GM23338 (cell line): Measurements from ENCODE around the gene TRAF3IP1. TPM values are rescaled to one million over a fixed set of nuclear protein-coding genes. Genes with fewer than 3 reads are reported as not detected.

Experiments
- ATAC-seq: fragments of 200-7000 bp; cut with Tn5 transposase; 3 replicates; pipeline ENCODE4 v1.9.1; 2020
- DNase-seq: peaks from one replicate; pipeline ENCODE4 v3.0.0-alpha.2; 2015; ENCODE audit warnings: low spot score
- H2AFZ ChIP-seq: fragments of 200-600 bp; sonication (generic); 2 replicates; pipeline ENCODE4 v1.8.0; 2016; ENCODE audit warnings: antibody characterized with exemption, mild to moderate bottlenecking, moderate library complexity
- H3F3A ChIP-seq: fragments of 200-600 bp; sonication (generic); replicated peaks from 2 replicates; pipeline ENCODE4 v1.8.0; 2017; ENCODE audit warnings: antibody characterized with exemption, mixed run types, low read depth
- H3K27ac ChIP-seq: fragments of 200-600 bp; sonication (generic); 2 replicates; pipeline ENCODE4 v1.6.1; 2016; ENCODE audit warnings: low read depth
- H3K27me3 ChIP-seq: fragments of 200-600 bp; sonication (generic); 2 replicates; pipeline ENCODE4 v1.8.0; 2016; ENCODE audit warnings: mild to moderate bottlenecking, mixed run types, moderate library complexity; ENCODE audit not compliant: insufficient read depth
- H3K36me3 ChIP-seq: fragments of 200-600 bp; sonication (generic); 2 replicates; pipeline ENCODE4 v1.8.0; 2016; ENCODE audit warnings: mild to moderate bottlenecking; ENCODE audit not compliant: insufficient read depth
- H3K4me1 ChIP-seq: fragments of 200-600 bp; sonication (generic); 2 replicates; pipeline ENCODE4 v1.8.0; 2016; ENCODE audit warnings: mild to moderate bottlenecking, moderate library complexity; ENCODE audit not compliant: insufficient read depth
- H3K4me2 ChIP-seq: fragments of 200-600 bp; sonication (generic); 2 replicates; pipeline ENCODE4 v1.7.1; 2017; ENCODE audit warnings: mixed run types
- H3K4me3 ChIP-seq: fragments of 200-600 bp; sonication (generic); 2 replicates; pipeline ENCODE4 v1.6.1; 2016; ENCODE audit warnings: mixed run types
- H3K79me2 ChIP-seq: fragments of 200-600 bp; sonication (generic); replicated peaks from 2 replicates; pipeline ENCODE4 v1.8.0; 2017; ENCODE audit warnings: mild to moderate bottlenecking; ENCODE audit not compliant: insufficient read depth
- H3K9me2 ChIP-seq: fragments of 200-600 bp; sonication (generic); 2 replicates; pipeline ENCODE4 v1.8.0; 2017; ENCODE audit not compliant: insufficient read depth
- H4K20me1 ChIP-seq: fragments of 200-600 bp; sonication (generic); replicated peaks from 2 replicates; pipeline ENCODE4 v1.8.0; 2017; ENCODE audit warnings: mild to moderate bottlenecking; ENCODE audit not compliant: insufficient read depth
- H3K27ac Mint-ChIP-seq: 2 replicates; pipeline ENCODE4 v1.8.0; 2020; ENCODE audit warnings: inconsistent platforms, mild to moderate bottlenecking, moderate library complexity, mixed read lengths
- H3K27me3 Mint-ChIP-seq: 3 replicates; pipeline ENCODE4 v1.8.0; 2022; ENCODE audit warnings: low read depth, mild to moderate bottlenecking, moderate library complexity, mixed read lengths, inconsistent platforms; ENCODE audit not compliant: insufficient read depth, poor library complexity
- H3K36me3 Mint-ChIP-seq: 3 replicates; pipeline ENCODE4 v1.8.0; 2021; ENCODE audit warnings: low read depth, mild to moderate bottlenecking, inconsistent platforms, moderate library complexity, mixed read lengths
- H3K4me1 Mint-ChIP-seq: 3 replicates; pipeline ENCODE4 v1.8.0; 2020; ENCODE audit warnings: mild to moderate bottlenecking, inconsistent platforms, mixed read lengths
- H3K4me3 Mint-ChIP-seq: 3 replicates; pipeline ENCODE4 v1.8.0; 2021; ENCODE audit warnings: moderate library complexity, mild to moderate bottlenecking, inconsistent platforms, mixed read lengths
- H3K9me3 Mint-ChIP-seq: 3 replicates; pipeline ENCODE4 v1.8.0; 2020; ENCODE audit warnings: moderate library complexity, mild to moderate bottlenecking, inconsistent platforms, mixed read lengths
- CREB1 ChIP-seq: fragments of 250-450 bp; sonication (Bioruptor Pico); IDR thresholded peaks from 2 replicates; pipeline ENCODE4 v1.5.0; 2020; ENCODE audit warnings: low read depth, mild to moderate bottlenecking, moderate library complexity
- EZH2 ChIP-seq: fragments of 200-600 bp; sonication (generic); IDR thresholded peaks from one replicate; pipeline ENCODE4 v1.8.0; 2017; ENCODE audit warnings: antibody characterized with exemption, mild to moderate bottlenecking, low read depth; ENCODE audit not compliant: unreplicated experiment
- EZH2phosphoT487 ChIP-seq: fragments of 200-600 bp; sonication (generic); IDR thresholded peaks from one replicate; pipeline ENCODE4 v1.8.1; 2018; ENCODE audit warnings: antibody characterized with exemption; ENCODE audit not compliant: unreplicated experiment
- JUNB ChIP-seq: IDR thresholded peaks from one replicate; pipeline ENCODE4 v1.6.1; 2016; ENCODE audit warnings: antibody characterized with exemption; ENCODE audit not compliant: unreplicated experiment
- NANOG ChIP-seq: IDR thresholded peaks from 2 replicates; pipeline ENCODE4 v1.6.1; 2016; ENCODE audit warnings: antibody characterized with exemption, borderline replicate concordance
- POLR2AphosphoS5 ChIP-seq: IDR thresholded peaks from 2 replicates; pipeline ENCODE4 v1.6.1; 2016; ENCODE audit warnings: antibody characterized with exemption, low read depth
- STAT1 ChIP-seq: IDR thresholded peaks from one replicate; pipeline ENCODE4 v1.6.1; 2016; ENCODE audit warnings: antibody characterized with exemption; ENCODE audit not compliant: unreplicated experiment
- ZNF114 ChIP-seq: fragments of 250-450 bp; sonication (Bioruptor Pico); IDR thresholded peaks from 2 replicates; pipeline ENCODE4 v1.5.0; 2020; ENCODE audit warnings: mild to moderate bottlenecking, moderate library complexity
- ZNF331 ChIP-seq: fragments of 250-450 bp; sonication (Bioruptor Pico); IDR thresholded peaks from 2 replicates; pipeline ENCODE4 v1.5.0; 2020; ENCODE audit warnings: low read depth, mild to moderate bottlenecking, moderate library complexity
- polyA plus RNA-seq: library from polyadenylated mRNA; unstranded; fragments of >200 nt; fragmentation: Nextera tagmentation; extraction: Ambion mirVana; gene quantifications from 2 replicates; pipeline ENCODE4 v1.2.1, GENCODE V29; 2016
- total RNA-seq: library from RNA; depleted of rRNA; stranded (reverse); fragments of >200 nt; shearing (Covaris generic); gene quantifications from 2 replicates; pipeline ENCODE4 v1.2.3, GENCODE V29; 2014
- TF ChIP-seq, protein P1 (sequence below), 2 experiments: fragments of 200-600 bp in 1 of 2; sonication (generic) in 1 of 2; conservative IDR thresholded peaks; 2 replicates each; pipeline versions ENCODE4 v1.5.1 to v1.6.1; 2016 to 2017; ENCODE audit warnings: antibody characterized with exemption in 2 of 2, low read depth in 2 of 2, mild to moderate bottlenecking in 2 of 2, moderate library complexity in 1 of 2
- TF ChIP-seq, protein P2 (sequence below): IDR thresholded peaks from 2 replicates; pipeline ENCODE4 v1.6.1; 2016; ENCODE audit warnings: antibody characterized with exemption
- TF ChIP-seq, protein P3 (sequence below): IDR thresholded peaks from one replicate; pipeline ENCODE4 v1.6.1; 2018; ENCODE audit warnings: antibody characterized with exemption; ENCODE audit not compliant: unreplicated experiment
- TF ChIP-seq, protein P4 (sequence below): fragments of 250-450 bp; sonication (Bioruptor Pico); IDR thresholded peaks from 2 replicates; pipeline ENCODE4 v1.5.0; 2020; ENCODE audit warnings: mild to moderate bottlenecking, moderate library complexity

The TRAF3IP1 gene
- total and polyA plus RNA-seq, 2 experiments from 2014 or later = 12.5 to 20.7 TPM

DNA sequence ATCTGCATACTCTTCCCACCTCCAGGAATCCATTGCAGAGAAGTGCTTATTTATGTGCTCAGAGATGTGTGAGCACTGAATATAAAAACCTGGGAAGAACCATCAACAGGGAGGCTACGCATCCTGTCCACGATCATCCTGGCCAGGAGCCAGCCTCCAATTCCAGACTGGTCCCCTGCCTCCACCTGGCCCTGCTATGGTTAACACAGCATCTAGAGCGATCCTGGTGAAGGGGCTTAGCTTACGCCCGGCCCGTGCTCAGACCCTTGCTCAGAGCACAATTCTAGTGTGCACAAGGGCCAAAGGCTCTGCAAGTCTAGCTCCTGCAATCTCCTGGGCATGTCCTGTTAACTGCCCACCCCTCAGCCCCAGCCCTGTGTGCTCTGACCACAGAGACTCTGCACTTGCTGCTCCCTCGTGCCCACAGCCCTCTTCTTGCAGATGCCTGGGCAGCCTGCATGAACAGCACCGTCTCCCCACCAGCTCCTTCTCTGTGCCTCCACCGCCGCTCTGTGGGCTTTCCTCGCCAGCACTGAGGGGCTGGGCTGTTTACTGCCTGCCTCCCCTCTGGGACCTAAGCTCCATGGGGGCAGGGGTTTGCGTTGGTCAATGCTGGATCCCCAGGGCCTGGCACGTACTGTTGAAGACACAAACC, 38.4 kb upstream of the TRAF3IP1 start:
- Mint-ChIP-seq H3K9me3 (no peaks in the 10 kb centered on the region), H3K27me3 (peaks cover 8% of the 10 kb centered on the region), H3K4me1 (peaks cover 28% of the 10 kb centered on the region), H3K36me3 (no peaks in the 10 kb centered on the region; the same call in 2 of the 3 replicates), H3K4me3 (no peak overlapping the region), H3K27ac (no peak overlapping the region)
- Histone ChIP-seq H3K27ac (no peak overlapping the region), H3K36me3 (no peaks in the 10 kb centered on the region), H3K4me1 (no peaks in the 10 kb centered on the region; the same call in 1 of the 2 replicates), H3F3A (no peaks in the 10 kb centered on the region), H3K27me3 (no peaks in the 10 kb centered on the region), H3K4me2 (no peak overlapping the region), H3K4me3 (no peak overlapping the region), H3K79me2 (peaks cover 13% of the 10 kb centered on the region), H2AFZ (no peak overlapping the region), H3K9me2 (no peaks in the 10 kb centered on the region), H4K20me1 (peaks cover 10% of the 10 kb centered on the region)
- ATAC-seq (no peak), DNase-seq (no peak)
- no peak for TF ChIP-seq POLR2AphosphoS5
- TF ChIP-seq, protein P1, sequence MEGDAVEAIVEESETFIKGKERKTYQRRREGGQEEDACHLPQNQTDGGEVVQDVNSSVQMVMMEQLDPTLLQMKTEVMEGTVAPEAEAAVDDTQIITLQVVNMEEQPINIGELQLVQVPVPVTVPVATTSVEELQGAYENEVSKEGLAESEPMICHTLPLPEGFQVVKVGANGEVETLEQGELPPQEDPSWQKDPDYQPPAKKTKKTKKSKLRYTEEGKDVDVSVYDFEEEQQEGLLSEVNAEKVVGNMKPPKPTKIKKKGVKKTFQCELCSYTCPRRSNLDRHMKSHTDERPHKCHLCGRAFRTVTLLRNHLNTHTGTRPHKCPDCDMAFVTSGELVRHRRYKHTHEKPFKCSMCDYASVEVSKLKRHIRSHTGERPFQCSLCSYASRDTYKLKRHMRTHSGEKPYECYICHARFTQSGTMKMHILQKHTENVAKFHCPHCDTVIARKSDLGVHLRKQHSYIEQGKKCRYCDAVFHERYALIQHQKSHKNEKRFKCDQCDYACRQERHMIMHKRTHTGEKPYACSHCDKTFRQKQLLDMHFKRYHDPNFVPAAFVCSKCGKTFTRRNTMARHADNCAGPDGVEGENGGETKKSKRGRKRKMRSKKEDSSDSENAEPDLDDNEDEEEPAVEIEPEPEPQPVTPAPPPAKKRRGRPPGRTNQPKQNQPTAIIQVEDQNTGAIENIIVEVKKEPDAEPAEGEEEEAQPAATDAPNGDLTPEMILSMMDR (conservative IDR thresholded peaks at IDR 0.05; ENCODE audit: low read depth in 2 of 2) = no peak
- TF ChIP-seq, protein P2, sequence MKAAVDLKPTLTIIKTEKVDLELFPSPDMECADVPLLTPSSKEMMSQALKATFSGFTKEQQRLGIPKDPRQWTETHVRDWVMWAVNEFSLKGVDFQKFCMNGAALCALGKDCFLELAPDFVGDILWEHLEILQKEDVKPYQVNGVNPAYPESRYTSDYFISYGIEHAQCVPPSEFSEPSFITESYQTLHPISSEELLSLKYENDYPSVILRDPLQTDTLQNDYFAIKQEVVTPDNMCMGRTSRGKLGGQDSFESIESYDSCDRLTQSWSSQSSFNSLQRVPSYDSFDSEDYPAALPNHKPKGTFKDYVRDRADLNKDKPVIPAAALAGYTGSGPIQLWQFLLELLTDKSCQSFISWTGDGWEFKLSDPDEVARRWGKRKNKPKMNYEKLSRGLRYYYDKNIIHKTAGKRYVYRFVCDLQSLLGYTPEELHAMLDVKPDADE = no peak
- no peak for TF ChIP-seq EZH2
- TF ChIP-seq, protein P3, sequence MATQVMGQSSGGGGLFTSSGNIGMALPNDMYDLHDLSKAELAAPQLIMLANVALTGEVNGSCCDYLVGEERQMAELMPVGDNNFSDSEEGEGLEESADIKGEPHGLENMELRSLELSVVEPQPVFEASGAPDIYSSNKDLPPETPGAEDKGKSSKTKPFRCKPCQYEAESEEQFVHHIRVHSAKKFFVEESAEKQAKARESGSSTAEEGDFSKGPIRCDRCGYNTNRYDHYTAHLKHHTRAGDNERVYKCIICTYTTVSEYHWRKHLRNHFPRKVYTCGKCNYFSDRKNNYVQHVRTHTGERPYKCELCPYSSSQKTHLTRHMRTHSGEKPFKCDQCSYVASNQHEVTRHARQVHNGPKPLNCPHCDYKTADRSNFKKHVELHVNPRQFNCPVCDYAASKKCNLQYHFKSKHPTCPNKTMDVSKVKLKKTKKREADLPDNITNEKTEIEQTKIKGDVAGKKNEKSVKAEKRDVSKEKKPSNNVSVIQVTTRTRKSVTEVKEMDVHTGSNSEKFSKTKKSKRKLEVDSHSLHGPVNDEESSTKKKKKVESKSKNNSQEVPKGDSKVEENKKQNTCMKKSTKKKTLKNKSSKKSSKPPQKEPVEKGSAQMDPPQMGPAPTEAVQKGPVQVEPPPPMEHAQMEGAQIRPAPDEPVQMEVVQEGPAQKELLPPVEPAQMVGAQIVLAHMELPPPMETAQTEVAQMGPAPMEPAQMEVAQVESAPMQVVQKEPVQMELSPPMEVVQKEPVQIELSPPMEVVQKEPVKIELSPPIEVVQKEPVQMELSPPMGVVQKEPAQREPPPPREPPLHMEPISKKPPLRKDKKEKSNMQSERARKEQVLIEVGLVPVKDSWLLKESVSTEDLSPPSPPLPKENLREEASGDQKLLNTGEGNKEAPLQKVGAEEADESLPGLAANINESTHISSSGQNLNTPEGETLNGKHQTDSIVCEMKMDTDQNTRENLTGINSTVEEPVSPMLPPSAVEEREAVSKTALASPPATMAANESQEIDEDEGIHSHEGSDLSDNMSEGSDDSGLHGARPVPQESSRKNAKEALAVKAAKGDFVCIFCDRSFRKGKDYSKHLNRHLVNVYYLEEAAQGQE = no peak
- no peak for TF ChIP-seq EZH2phosphoT487
- no peak for TF ChIP-seq JUNB
- TF ChIP-seq, protein P4, sequence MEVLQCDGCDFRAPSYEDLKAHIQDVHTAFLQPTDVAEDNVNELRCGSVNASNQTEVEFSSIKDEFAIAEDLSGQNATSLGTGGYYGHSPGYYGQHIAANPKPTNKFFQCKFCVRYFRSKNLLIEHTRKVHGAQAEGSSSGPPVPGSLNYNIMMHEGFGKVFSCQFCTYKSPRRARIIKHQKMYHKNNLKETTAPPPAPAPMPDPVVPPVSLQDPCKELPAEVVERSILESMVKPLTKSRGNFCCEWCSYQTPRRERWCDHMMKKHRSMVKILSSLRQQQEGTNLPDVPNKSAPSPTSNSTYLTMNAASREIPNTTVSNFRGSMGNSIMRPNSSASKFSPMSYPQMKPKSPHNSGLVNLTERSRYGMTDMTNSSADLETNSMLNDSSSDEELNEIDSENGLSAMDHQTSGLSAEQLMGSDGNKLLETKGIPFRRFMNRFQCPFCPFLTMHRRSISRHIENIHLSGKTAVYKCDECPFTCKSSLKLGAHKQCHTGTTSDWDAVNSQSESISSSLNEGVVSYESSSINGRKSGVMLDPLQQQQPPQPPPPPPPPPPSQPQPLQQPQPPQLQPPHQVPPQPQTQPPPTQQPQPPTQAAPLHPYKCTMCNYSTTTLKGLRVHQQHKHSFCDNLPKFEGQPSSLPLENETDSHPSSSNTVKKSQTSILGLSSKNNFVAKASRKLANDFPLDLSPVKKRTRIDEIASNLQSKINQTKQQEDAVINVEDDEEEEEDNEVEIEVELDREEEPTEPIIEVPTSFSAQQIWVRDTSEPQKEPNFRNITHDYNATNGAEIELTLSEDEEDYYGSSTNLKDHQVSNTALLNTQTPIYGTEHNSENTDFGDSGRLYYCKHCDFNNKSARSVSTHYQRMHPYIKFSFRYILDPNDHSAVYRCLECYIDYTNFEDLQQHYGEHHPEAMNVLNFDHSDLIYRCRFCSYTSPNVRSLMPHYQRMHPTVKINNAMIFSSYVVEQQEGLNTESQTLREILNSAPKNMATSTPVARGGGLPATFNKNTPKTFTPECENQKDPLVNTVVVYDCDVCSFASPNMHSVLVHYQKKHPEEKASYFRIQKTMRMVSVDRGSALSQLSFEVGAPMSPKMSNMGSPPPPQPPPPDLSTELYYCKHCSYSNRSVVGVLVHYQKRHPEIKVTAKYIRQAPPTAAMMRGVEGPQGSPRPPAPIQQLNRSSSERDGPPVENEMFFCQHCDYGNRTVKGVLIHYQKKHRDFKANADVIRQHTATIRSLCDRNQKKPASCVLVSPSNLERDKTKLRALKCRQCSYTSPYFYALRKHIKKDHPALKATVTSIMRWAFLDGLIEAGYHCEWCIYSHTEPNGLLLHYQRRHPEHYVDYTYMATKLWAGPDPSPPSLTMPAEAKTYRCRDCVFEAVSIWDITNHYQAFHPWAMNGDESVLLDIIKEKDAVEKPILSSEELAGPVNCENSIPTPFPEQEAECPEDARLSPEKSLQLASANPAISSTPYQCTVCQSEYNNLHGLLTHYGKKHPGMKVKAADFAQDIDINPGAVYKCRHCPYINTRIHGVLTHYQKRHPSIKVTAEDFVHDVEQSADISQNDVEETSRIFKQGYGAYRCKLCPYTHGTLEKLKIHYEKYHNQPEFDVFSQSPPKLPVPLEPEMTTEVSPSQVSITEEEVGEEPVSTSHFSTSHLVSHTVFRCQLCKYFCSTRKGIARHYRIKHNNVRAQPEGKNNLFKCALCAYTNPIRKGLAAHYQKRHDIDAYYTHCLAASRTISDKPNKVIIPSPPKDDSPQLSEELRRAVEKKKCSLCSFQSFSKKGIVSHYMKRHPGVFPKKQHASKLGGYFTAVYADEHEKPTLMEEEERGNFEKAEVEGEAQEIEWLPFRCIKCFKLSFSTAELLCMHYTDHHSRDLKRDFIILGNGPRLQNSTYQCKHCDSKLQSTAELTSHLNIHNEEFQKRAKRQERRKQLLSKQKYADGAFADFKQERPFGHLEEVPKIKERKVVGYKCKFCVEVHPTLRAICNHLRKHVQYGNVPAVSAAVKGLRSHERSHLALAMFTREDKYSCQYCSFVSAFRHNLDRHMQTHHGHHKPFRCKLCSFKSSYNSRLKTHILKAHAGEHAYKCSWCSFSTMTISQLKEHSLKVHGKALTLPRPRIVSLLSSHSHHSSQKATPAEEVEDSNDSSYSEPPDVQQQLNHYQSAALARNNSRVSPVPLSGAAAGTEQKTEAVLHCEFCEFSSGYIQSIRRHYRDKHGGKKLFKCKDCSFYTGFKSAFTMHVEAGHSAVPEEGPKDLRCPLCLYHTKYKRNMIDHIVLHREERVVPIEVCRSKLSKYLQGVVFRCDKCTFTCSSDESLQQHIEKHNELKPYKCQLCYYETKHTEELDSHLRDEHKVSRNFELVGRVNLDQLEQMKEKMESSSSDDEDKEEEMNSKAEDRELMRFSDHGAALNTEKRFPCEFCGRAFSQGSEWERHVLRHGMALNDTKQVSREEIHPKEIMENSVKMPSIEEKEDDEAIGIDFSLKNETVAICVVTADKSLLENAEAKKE (CRISPR knock-in tag) = no peak
- no peak for TF ChIP-seq ZNF331 (CRISPR knock-in tag)
- TF ChIP-seq CREB1 (CRISPR knock-in tag) = no peak
- TF ChIP-seq ZNF114 (CRISPR knock-in tag) = no peak
- no peak for TF ChIP-seq STAT1
- TF ChIP-seq NANOG = no peak
